Smooth muscle cell of the pulmonary artery (primary cell): ENCODE results near the gene CMTM5. TPM values are rescaled to one million over a fixed set of nuclear protein-coding genes. Genes with fewer than 3 reads are reported as not detected.

ENCODE experiments used
- total RNA-seq: library from RNA; depleted of rRNA; stranded (reverse); fragments of >200 nt; gene quantifications from 2 replicates; pipeline ENCODE4 v1.2.3, GENCODE V29; 2014

CMTM5 gene, protein sequence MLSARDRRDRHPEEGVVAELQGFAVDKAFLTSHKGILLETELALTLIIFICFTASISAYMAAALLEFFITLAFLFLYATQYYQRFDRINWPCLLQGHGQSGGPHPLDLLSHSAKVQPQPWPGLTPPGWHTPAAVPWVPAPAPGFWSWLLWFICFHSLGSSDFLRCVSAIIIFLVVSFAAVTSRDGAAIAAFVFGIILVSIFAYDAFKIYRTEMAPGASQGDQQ
- total RNA-seq: 0.17 and 0.65 TPM in 2 replicates

DNA sequence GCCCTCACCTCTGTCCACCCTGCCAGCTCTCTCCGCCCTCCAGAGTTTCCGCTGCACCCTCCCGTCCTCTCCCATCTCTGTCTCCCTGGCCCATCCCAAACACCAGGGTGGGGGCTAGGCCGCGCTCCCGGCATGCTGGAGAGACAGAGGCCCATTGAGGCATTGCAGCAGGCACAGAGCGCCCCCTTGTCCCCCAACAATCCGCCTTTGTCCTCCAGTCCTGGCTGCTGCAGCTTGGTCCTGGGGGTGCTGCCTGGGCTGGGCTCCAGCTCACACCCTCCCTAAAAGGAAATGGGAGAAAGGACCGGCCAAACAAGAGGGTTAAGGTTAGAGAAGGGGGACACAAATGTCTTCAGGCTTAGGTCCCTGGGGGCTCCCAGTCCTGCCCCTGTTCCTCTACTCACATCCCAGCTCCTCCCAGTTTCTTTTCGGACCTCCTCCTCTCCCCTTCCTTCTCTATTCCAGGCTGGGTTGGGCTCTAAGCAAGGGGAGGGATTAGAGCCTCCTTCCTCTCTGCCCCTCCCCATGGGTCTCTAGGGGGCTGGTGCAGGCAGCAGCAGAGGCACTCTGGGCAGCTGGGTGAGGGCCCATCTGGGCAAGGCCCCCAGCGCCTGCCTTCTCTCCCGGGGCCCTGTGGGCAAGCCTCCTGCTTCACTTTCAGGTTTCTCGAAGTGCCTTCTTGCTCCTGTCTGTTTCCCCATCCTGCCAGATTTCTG is at the start of gene CMTM5:
TSS of gene CMTM5 (plus strand) at position 565 of the 716 bp plus-strand sequence. CDS start 206 bp downstream, outside the sequence.

DNA sequence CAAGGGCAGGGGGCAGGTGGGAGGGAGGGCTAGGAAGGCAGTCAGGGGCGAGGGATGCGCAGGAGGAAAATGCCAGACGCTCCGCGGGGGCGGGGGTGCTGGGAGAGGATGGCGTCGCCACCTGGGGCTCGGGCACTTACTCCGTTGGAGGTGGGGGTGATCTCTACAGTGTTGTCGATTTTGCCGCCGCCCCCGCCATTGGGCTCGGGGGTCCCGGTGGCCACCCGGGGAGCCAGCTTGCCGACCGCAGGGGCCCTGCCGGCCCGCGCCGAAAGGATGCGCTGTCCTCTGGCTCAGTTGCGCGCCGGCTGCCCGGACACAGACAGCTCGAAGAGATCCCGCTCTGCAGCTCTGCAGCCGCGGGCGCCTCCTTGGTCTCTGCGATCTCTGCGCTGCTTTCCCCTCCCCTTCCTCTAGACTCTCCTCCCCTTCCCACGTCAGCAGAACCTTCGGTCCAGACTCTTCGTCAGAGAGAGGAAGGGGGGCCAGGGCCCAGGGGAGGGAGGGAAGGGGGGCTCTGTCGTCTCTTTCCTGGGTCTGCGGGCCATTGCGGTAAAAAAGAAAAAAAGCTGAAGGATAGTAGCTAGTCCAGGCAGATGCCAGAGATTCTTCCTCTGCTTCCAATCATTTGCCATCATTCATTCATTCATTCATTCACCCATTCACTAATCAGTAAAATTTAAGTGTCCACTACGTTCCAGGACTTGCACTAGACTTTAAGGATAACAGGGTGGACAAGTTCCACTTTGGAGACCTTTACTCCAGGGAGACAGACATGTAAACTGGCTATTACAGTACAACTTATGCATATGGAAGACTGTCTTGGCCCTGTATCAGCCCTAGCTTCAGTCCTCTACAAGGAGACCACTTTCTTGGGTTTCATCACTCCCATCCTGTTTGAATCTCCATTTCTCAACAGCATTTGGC is 24.1 kb upstream of the CMTM5 start, which contains the start of gene SLC22A17:
TSS of gene SLC22A17 (minus strand) at position 382 of the 927 bp plus-strand sequence.

DNA sequence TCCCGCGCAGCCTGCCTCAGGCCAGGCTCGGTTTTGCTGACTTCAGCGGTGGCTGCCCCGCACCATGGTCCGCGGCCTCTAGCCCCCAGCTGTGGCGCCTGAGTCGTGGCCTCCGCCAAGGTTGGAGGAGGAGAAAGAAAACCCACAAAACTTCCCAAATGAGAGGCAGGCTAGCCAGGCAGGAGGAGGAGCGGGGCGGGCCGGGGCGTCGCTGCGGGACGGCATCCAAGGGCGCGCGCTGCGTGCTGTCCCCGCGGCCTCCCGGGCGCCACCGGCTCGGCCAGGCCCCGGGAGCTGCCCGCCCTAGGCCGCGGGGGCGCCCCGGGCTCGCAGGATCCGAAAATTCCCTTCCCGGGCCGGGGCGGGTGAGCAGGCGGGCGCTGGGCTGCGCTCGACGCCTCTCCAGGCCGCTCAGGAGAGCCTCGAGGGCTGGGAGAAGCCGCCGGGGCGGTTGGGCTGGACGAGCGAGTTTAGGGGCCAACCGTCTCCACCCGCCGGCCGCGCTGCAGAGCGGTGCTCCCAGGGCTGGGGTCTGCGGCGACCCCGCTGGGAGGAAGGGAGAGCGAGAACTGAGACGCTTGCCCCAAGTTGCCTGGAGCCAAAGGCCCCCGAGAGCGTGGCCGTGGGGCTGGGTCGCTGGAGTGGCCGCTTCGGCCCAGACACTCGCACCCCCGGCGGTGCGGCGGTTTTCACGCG is 11.7 kb upstream of the CMTM5 start, which contains the start of gene EFS:
TSS of gene EFS (minus strand) at position 137 of the 696 bp plus-strand sequence. CDS start 147 bp downstream, outside the sequence.

DNA sequence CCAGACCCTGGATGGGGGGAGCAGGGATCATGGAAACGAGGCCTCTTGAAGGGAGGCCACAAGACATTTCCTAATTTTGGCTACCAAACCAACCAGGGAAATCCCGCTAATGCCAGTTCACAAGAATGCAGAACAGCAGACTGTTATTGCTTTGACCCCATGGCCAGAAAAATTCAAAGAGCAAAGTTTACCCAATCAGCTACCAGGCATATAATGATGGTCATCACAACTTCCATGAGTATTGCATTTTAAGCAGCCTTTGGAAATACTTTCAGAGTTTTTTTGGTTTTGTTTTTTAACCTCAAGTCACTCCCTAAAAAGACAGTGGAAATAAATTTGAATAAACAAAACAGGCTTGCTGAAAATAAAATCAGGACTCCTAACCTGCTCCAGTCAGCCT is 4.3 kb upstream of the CMTM5 start, which contains the start of gene IL25:
TSS of gene IL25 (plus strand) at position 301 of the 400 bp plus-strand sequence.

DNA sequence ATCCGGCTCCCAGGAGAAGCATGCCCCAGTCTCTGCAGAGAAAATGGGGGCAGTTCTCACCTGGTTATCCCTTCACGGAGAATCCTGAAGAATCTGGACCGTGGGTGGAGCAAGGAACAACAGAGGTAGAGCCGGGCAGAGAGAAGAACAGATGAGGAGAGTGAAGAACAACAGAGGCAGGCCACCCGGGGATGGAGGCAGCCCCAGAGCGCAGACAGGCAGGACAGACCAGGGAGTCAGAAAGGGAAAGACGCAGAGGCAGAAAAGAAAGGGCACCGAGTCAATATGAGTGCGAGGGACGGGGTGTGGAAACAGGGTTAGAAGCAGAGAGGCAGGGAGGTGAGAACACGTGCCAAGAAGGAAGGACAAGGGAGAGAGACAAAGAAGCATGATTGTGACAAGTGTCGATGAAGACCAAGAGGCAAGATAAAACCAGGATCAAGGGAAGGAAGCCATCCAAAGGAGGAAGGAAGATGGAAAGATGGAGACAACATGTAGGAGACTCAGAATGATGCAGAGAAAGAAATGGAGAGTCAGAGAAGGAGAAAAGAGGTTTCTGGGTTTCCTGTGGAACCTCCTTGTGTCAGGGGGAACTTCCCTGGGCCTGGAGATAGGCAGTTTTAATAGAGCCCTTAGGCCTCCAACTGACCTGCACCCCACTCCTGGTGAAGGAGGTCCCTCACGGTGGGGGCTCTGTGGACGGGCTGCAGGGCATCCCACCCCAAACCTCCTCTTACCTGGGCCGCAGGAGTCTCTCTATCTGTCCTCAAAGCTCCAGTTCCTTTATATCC is 30.9 kb downstream of the CMTM5 start, which contains the start of gene MYH6:
TSS of gene MYH6 (minus strand) at position 758 of the 791 bp plus-strand sequence. CDS start 1,050 bp downstream, outside the sequence.

Other genes with a start within 250 kb of the CMTM5 start
- gene SLC7A8, start 193.4 kb upstream of the CMTM5 start, total RNA-seq: 8.0 and 8.6 TPM in 2 replicates
- gene RNF212B, start 139.1 kb upstream of the CMTM5 start, total RNA-seq: not detected in 2 replicates
- 4.2 and 6.4 TPM in 2 replicates for gene HOMEZ, start 90.9 kb upstream of the CMTM5 start, total RNA-seq
- gene PPP1R3E, start 74.2 kb upstream of the CMTM5 start, total RNA-seq: 3.9 and 5.0 TPM in 2 replicates
- 31.4 and 31.5 TPM in 2 replicates for gene BCL2L2, start 70.2 kb upstream of the CMTM5 start, total RNA-seq
- 59.7 and 77.2 TPM in 2 replicates for gene PABPN1, start 55.6 kb upstream of the CMTM5 start, total RNA-seq
- gene SLC22A17, start 24.2 kb upstream of the CMTM5 start, total RNA-seq: 31.1 and 46.3 TPM in 2 replicates
- gene EFS, start 11.9 kb upstream of the CMTM5 start, total RNA-seq: 4.7 and 15.0 TPM in 2 replicates
- not detected in 2 replicates for gene IL25, start 4.2 kb upstream of the CMTM5 start, total RNA-seq
- not detected in 2 replicates for gene MYH6, start 31.2 kb downstream of the CMTM5 start, total RNA-seq
- not detected in 2 replicates for gene MYH7, start 58.6 kb downstream of the CMTM5 start, total RNA-seq
- 28.5 and 31.1 TPM in 2 replicates for gene NGDN, start 92.7 kb downstream of the CMTM5 start, total RNA-seq
- gene ZFHX2, start 174.7 kb downstream of the CMTM5 start, total RNA-seq: 0.52 and 0.83 TPM in 2 replicates
- gene THTPA, start 179.2 kb downstream of the CMTM5 start, total RNA-seq: 25.5 and 26.2 TPM in 2 replicates
- 10.2 and 10.6 TPM in 2 replicates for gene AP1G2, start 190.7 kb downstream of the CMTM5 start, total RNA-seq
- gene JPH4, start 201.7 kb downstream of the CMTM5 start, total RNA-seq: not detected in 2 replicates